Chondrocyte (in vitro differentiated cells): ENCODE data around the gene ATP2A1. TPM values are rescaled to one million over a fixed set of nuclear protein-coding genes. Genes with fewer than 3 reads are reported as not detected.
A peak's percentile ranks its signal among the peaks of the same experiment; 100 is the strongest.

Experiments
- DNase-seq: peaks from one replicate; pipeline ENCODE4 v3.0.0; 2021; ENCODE audit warnings: mixed read lengths, low spot score
- H3K27ac Mint-ChIP-seq: one replicate; pipeline ENCODE4 v1.8.0; 2021; ENCODE audit warnings: mild to moderate bottlenecking, moderate library complexity, mixed read lengths; ENCODE audit not compliant: unreplicated experiment
- H3K27me3 Mint-ChIP-seq: 2 replicates; pipeline ENCODE4 v1.8.0; 2021; ENCODE audit warnings: low read depth, mixed read lengths
- H3K36me3 Mint-ChIP-seq: 2 replicates; pipeline ENCODE4 v1.8.0; 2021; ENCODE audit warnings: low read depth, mixed read lengths
- H3K4me1 Mint-ChIP-seq: 2 replicates; pipeline ENCODE4 v1.8.0; 2021; ENCODE audit warnings: low read depth, mild to moderate bottlenecking, mixed read lengths
- H3K4me3 Mint-ChIP-seq: one replicate; pipeline ENCODE4 v1.8.0; 2021; ENCODE audit warnings: mild to moderate bottlenecking, moderate library complexity, mixed read lengths; ENCODE audit not compliant: unreplicated experiment
- H3K9me3 Mint-ChIP-seq: 2 replicates; pipeline ENCODE4 v1.8.0; 2021; ENCODE audit warnings: low read depth, mixed read lengths
- CTCF ChIP-seq: fragments of 200-600 bp; sonication (generic); IDR thresholded peaks from 2 replicates; pipeline ENCODE4 v1.5.0; 2021; ENCODE audit warnings: antibody characterized with exemption, mild to moderate bottlenecking, moderate library complexity
- total RNA-seq: library from RNA; stranded (reverse); gene quantifications from 3 replicates; pipeline ENCODE4 v1.2.1, GENCODE V29; 2021

ATP2A1 gene
- total RNA-seq, 1 donor from 2014 or later: 0.42 TPM

GRCh38 chr16:28876019-28876659 is 2.1 kb upstream of the ATP2A1 start:
- Mint-ChIP-seq H3K36me3 (peaks cover 3% of the 10 kb centered on the region), H3K27me3 (no peaks in the 10 kb centered on the region), H3K4me3 (no peak overlapping the region), H3K27ac (no peak overlapping the region), H3K9me3 (no peaks in the 10 kb centered on the region), H3K4me1 (peaks cover 6% of the 10 kb centered on the region)
- no peak for TF ChIP-seq CTCF
- no peak for DNase-seq

- peaks cover 6% of the 10 kb centered on the region for H3K4me1 Mint-ChIP-seq
- H3K36me3 Mint-ChIP-seq: peaks cover 3% of the 10 kb centered on the region
- no peak for DNase-seq
- no peak for TF ChIP-seq CTCF
- peak overlapping the region; percentile 41 for H3K27ac Mint-ChIP-seq
- no peaks in the 10 kb centered on the region for H3K27me3 Mint-ChIP-seq
- H3K9me3 Mint-ChIP-seq: no peaks in the 10 kb centered on the region
- no peak overlapping the region for H3K4me3 Mint-ChIP-seq
These were observed 1.2 kb upstream of the ATP2A1 start for GRCh38 chr16:28876973-28877654.

- TF ChIP-seq CTCF: no peak
- H3K4me3 Mint-ChIP-seq: no peak overlapping the region
These were observed 660 bp upstream of the ATP2A1 start for GRCh38 chr16:28877655-28878000.

GRCh38 chr16:28879261-28879840 is 1.1 kb downstream of the ATP2A1 start:
- no peak for DNase-seq
- Mint-ChIP-seq H3K27me3 (no peaks in the 10 kb centered on the region), H3K4me1 (peaks cover 6% of the 10 kb centered on the region), H3K27ac (peak overlapping the region; percentile 51), H3K36me3 (no peaks in the 10 kb centered on the region), H3K9me3 (no peaks in the 10 kb centered on the region), H3K4me3 (peak overlapping the region; percentile 82)
- TF ChIP-seq CTCF: no peak

More at GRCh38 chr16:28877655-28878000, 660 bp upstream of the ATP2A1 start:
- DNase-seq: no peak
- no peak overlapping the region for H3K27ac Mint-ChIP-seq
- no peaks in the 10 kb centered on the region for H3K9me3 Mint-ChIP-seq
- no peaks in the 10 kb centered on the region for H3K27me3 Mint-ChIP-seq
- H3K4me1 Mint-ChIP-seq: peaks cover 6% of the 10 kb centered on the region
- peaks cover 3% of the 10 kb centered on the region for H3K36me3 Mint-ChIP-seq

GRCh38 chr16:28879841-28880588 is 1.7 kb downstream of the ATP2A1 start:
- H3K27ac Mint-ChIP-seq: no peak overlapping the region
- peak overlapping the region; percentile 82 for H3K4me3 Mint-ChIP-seq
- no peaks in the 10 kb centered on the region for H3K36me3 Mint-ChIP-seq
- peaks cover 6% of the 10 kb centered on the region for H3K4me1 Mint-ChIP-seq
- H3K9me3 Mint-ChIP-seq: no peaks in the 10 kb centered on the region
- DNase-seq: peak; percentile 94
- H3K27me3 Mint-ChIP-seq: no peaks in the 10 kb centered on the region
- TF ChIP-seq CTCF: no peak
